ENCODE measurements around the gene WDR81. TPM values are rescaled to one million over a fixed set of nuclear protein-coding genes. Genes with fewer than 3 reads are reported as not detected.
"Not testable (repeated sequence)": the region's sequence is repeated elsewhere in the genome, so short reads cannot be mapped to it uniquely, and the experiment has no call there.

The WDR81 gene
- total and polyA plus RNA-seq, 7 experiments from 2014 or later, result 9.8 to 55.1 (median 36.6) TPM

GRCh38 chr17:1773000-1773695 lies 48.6 kb downstream of the WDR81 start:
- DNase-seq; H3K27ac ChIP-seq (ENCODE audit: low read depth, low read length); H3K9me3 ChIP-seq (ENCODE audit: control insufficient read depth in 2 of 3, low read length in 3 of 3); H3K4me3 ChIP-seq (ENCODE audit: low read length); H3K27me3 ChIP-seq (ENCODE audit: control insufficient read depth in 2 of 2, insufficient read depth in 2 of 2, low read length in 2 of 2); H3K36me3 Mint-ChIP-seq; H3K4me1 ChIP-seq (ENCODE audit: control insufficient read depth in 2 of 2, insufficient read depth in 2 of 2, low read length in 2 of 2); H3K4me3 Mint-ChIP-seq; intact Hi-C loops (cut with micrococcal nuclease); H3K9me3 Mint-ChIP-seq; H3K27me3 Mint-ChIP-seq; ATAC-seq: not testable (repeated sequence)
- peaks cover 0 to 21% (median 0%) of the 10 kb centered on the region in 3 experiments for H3K36me3 ChIP-seq (ENCODE audit: control insufficient read depth in 2 of 3, insufficient read depth in 3 of 3, low read length in 3 of 3)
- H3K4me1 Mint-ChIP-seq, result peaks cover 7 to 22% (median 12%) of the 10 kb centered on the region in 7 donors
- ChIA-PET POLR2A (interaction anchor here (0.9 kb wide), 1 partner anchor 56 kb away, joined by 3 read pairs; no protein-coding TSS in a partner anchor), CTCF (interaction anchor here (0.9 kb wide), 1 partner anchor 10 kb away, joined by 3 read pairs; no protein-coding TSS in a partner anchor)
- H3K27ac Mint-ChIP-seq, result peak overlapping the region in 8 of 9 donors; percentile 48 to 84 (median 62)

GRCh38 chr17:1773696-1774181 lies 49.2 kb downstream of the WDR81 start:
- Mint-ChIP-seq H3K4me3 (no peak overlapping the region), H3K36me3 (peaks cover 0 to 14% (median 4%) of the 10 kb centered on the region in 5 donors), H3K4me1 (peaks cover 7 to 22% (median 12%) of the 10 kb centered on the region in 7 donors), H3K9me3 (no peaks in the 10 kb centered on the region), H3K27me3 (peaks cover 0 to 4% (median 0%) of the 10 kb centered on the region in 5 donors), H3K27ac (peak overlapping the region in 7 of 9 donors; percentile 38 to 84 (median 62))
- Histone ChIP-seq H3K27me3 (ENCODE audit: control insufficient read depth in 2 of 2, insufficient read depth in 2 of 2, low read length in 2 of 2) (no peaks in the 10 kb centered on the region), H3K9me3 (ENCODE audit: control insufficient read depth in 2 of 3, low read length in 3 of 3) (no peaks in the 10 kb centered on the region), H3K4me3 (ENCODE audit: low read length) (no peak overlapping the region), H3K27ac (ENCODE audit: low read depth, low read length) (no peak overlapping the region), H3K4me1 (ENCODE audit: control insufficient read depth in 2 of 2, insufficient read depth in 2 of 2, low read length in 2 of 2) (peaks cover 0 to 7% of the 10 kb centered on the region in 2 donors), H3K36me3 (ENCODE audit: control insufficient read depth in 2 of 3, insufficient read depth in 3 of 3, low read length in 3 of 3) (peaks cover 0 to 26% (median 0%) of the 10 kb centered on the region in 3 experiments)
- POLR2A ChIA-PET, result no interaction called here
- intact Hi-C loops (cut with micrococcal nuclease), result no loop called here
- ATAC-seq (no peak), DNase-seq (no peak)
- CTCF ChIA-PET, result interaction anchor here (0.9 kb wide), 1 partner anchor 10 kb away, joined by 3 read pairs; no protein-coding TSS in a partner anchor

- Histone ChIP-seq H3K9me3 (ENCODE audit: control insufficient read depth in 2 of 3, low read length in 3 of 3) (no peaks in the 10 kb centered on the region), H3K4me1 (ENCODE audit: control insufficient read depth in 2 of 2, insufficient read depth in 2 of 2, low read length in 2 of 2) (peaks cover 0 to 2% of the 10 kb centered on the region in 2 donors), H3K27me3 (ENCODE audit: control insufficient read depth in 2 of 2, insufficient read depth in 2 of 2, low read length in 2 of 2) (no peaks in the 10 kb centered on the region), H3K36me3 (ENCODE audit: control insufficient read depth in 2 of 3, insufficient read depth in 3 of 3, low read length in 3 of 3) (peaks cover 0 to 29% (median 0%) of the 10 kb centered on the region in 3 experiments), H3K27ac (ENCODE audit: low read depth, low read length) (no peak overlapping the region), H3K4me3 (ENCODE audit: low read length) (no peak overlapping the region)
- Mint-ChIP-seq H3K36me3 (peaks cover 0 to 17% (median 4%) of the 10 kb centered on the region in 5 donors), H3K9me3 (no peaks in the 10 kb centered on the region), H3K27me3 (peaks cover 0 to under 1% (median 0%) of the 10 kb centered on the region in 5 donors), H3K4me1 (peaks cover 4 to 17% (median 7%) of the 10 kb centered on the region in 7 donors), H3K27ac (peak overlapping the region in 7 of 9 donors; percentile 26 to 62 (median 43)), H3K4me3 (no peak overlapping the region)
- intact Hi-C loops (cut with micrococcal nuclease), result no loop called here
- POLR2A ChIA-PET, result no interaction called here
- ATAC-seq (no peak), DNase-seq (no peak)
- CTCF ChIA-PET, result interaction anchor here (0.6 kb wide), 1 partner anchor 92 kb away, joined by 4 read pairs; no protein-coding TSS in a partner anchor
Observed at GRCh38 chr17:1774390-1775176, 50.1 kb downstream of the WDR81 start.

GRCh38 chr17:1776328-1776727 lies 51.8 kb downstream of the WDR81 start:
- H3K4me1 Mint-ChIP-seq, result peaks cover 0 to 5% (median 0%) of the 10 kb centered on the region in 7 donors
- intact Hi-C loops (cut with micrococcal nuclease), result no loop called here
- H3K27ac Mint-ChIP-seq, result peak overlapping the region in 2 of 9 donors; percentile 25 to 55

GRCh38 chr17:1776857-1777256 lies 52.4 kb downstream of the WDR81 start:
- H3K27me3 Mint-ChIP-seq, result no peaks in the 10 kb centered on the region
- Histone ChIP-seq H3K27me3 (ENCODE audit: control insufficient read depth in 2 of 2, insufficient read depth in 2 of 2, low read length in 2 of 2) (no peaks in the 10 kb centered on the region), H3K9me3 (ENCODE audit: control insufficient read depth in 2 of 3, low read length in 3 of 3) (no peaks in the 10 kb centered on the region), H3K27ac (ENCODE audit: low read depth, low read length) (no peak overlapping the region), H3K4me1 (ENCODE audit: control insufficient read depth in 2 of 2, insufficient read depth in 2 of 2, low read length in 2 of 2) (no peaks in the 10 kb centered on the region), H3K4me3 (ENCODE audit: low read length) (no peak overlapping the region), H3K36me3 (ENCODE audit: control insufficient read depth in 2 of 3, insufficient read depth in 3 of 3, low read length in 3 of 3) (peaks cover 0 to 39% (median 0%) of the 10 kb centered on the region in 3 experiments)
- H3K9me3 Mint-ChIP-seq, result no peaks in the 10 kb centered on the region
- peak overlapping the region in 4 of 9 donors; percentile 25 to 66 (median 42) for H3K27ac Mint-ChIP-seq
- peaks cover 0 to 26% (median 7%) of the 10 kb centered on the region in 5 donors for H3K36me3 Mint-ChIP-seq
- intact Hi-C loops (cut with micrococcal nuclease), result no loop called here
- ChIA-PET POLR2A (no interaction called here), CTCF (no interaction called here)
- no peak for ATAC-seq
- DNase-seq, result no peak
- H3K4me3 Mint-ChIP-seq, result no peak overlapping the region
- peaks cover 0 to 5% (median 0%) of the 10 kb centered on the region in 7 donors for H3K4me1 Mint-ChIP-seq

More at GRCh38 chr17:1776328-1776727, 51.8 kb downstream of the WDR81 start:
- Mint-ChIP-seq H3K36me3 (peaks cover 0 to 23% (median 7%) of the 10 kb centered on the region in 5 donors), H3K4me3 (no peak overlapping the region), H3K9me3 (no peaks in the 10 kb centered on the region), H3K27me3 (no peaks in the 10 kb centered on the region)
- Histone ChIP-seq H3K36me3 (ENCODE audit: control insufficient read depth in 2 of 3, insufficient read depth in 3 of 3, low read length in 3 of 3) (peaks cover 0 to 33% (median 0%) of the 10 kb centered on the region in 3 experiments), H3K27me3 (ENCODE audit: control insufficient read depth in 2 of 2, insufficient read depth in 2 of 2, low read length in 2 of 2) (no peaks in the 10 kb centered on the region), H3K4me1 (ENCODE audit: control insufficient read depth in 2 of 2, insufficient read depth in 2 of 2, low read length in 2 of 2) (no peaks in the 10 kb centered on the region), H3K4me3 (ENCODE audit: low read length) (no peak overlapping the region), H3K27ac (ENCODE audit: low read depth, low read length) (no peak overlapping the region), H3K9me3 (ENCODE audit: control insufficient read depth in 2 of 3, low read length in 3 of 3) (no peaks in the 10 kb centered on the region)
- ChIA-PET POLR2A (interaction anchor here (0.7 kb wide), 1 partner anchor 107 kb away, joined by 3 read pairs; no protein-coding TSS in a partner anchor), CTCF (no interaction called here)
- no peak for ATAC-seq
- no peak for DNase-seq

- intact Hi-C loops (cut with micrococcal nuclease), result no loop called here
- CTCF ChIA-PET, result interaction anchor here (0.8 kb wide), 1 partner anchor 59 kb away, joined by 8 read pairs; no protein-coding TSS in a partner anchor
- H3K36me3 Mint-ChIP-seq, result peaks cover 0 to 38% (median 22%) of the 10 kb centered on the region in 5 donors
Observed at GRCh38 chr17:1779571-1780131, 55.1 kb downstream of the WDR81 start.

More at GRCh38 chr17:1779571-1780131, 55.1 kb downstream of the WDR81 start:
- Histone ChIP-seq H3K9me3 (ENCODE audit: control insufficient read depth in 2 of 3, low read length in 3 of 3) (no peaks in the 10 kb centered on the region), H3K27me3 (ENCODE audit: control insufficient read depth in 2 of 2, insufficient read depth in 2 of 2, low read length in 2 of 2) (no peaks in the 10 kb centered on the region), H3K4me3 (ENCODE audit: low read length) (no peak overlapping the region), H3K4me1 (ENCODE audit: control insufficient read depth in 2 of 2, insufficient read depth in 2 of 2, low read length in 2 of 2) (no peaks in the 10 kb centered on the region), H3K27ac (ENCODE audit: low read depth, low read length) (no peak overlapping the region), H3K36me3 (ENCODE audit: control insufficient read depth in 2 of 3, insufficient read depth in 3 of 3, low read length in 3 of 3) (peaks cover 0 to 64% (median 0%) of the 10 kb centered on the region in 3 experiments)
- DNase-seq, result no peak
- H3K9me3 Mint-ChIP-seq, result no peaks in the 10 kb centered on the region
- peaks cover 0 to 16% (median 14%) of the 10 kb centered on the region in 7 donors for H3K4me1 Mint-ChIP-seq
- POLR2A ChIA-PET, result no interaction called here
- peak overlapping the region in 1 of 9 donors; percentile 30 for H3K27ac Mint-ChIP-seq
- no peak for ATAC-seq
- no peaks in the 10 kb centered on the region for H3K27me3 Mint-ChIP-seq
- H3K4me3 Mint-ChIP-seq, result no peak overlapping the region

Measured in naive thymus-derived CD4-positive, alpha-beta T cell (primary cell).